ENCODE measurements around the gene BMPR1B. TPM values are rescaled to one million over a fixed set of nuclear protein-coding genes. Genes with fewer than 3 reads are reported as not detected.

BMPR1B gene
- total and polyA plus RNA-seq, 2 of the 4 experiments (the other 2 are of a cell fraction): 0.24 to 0.90 TPM

DNA sequence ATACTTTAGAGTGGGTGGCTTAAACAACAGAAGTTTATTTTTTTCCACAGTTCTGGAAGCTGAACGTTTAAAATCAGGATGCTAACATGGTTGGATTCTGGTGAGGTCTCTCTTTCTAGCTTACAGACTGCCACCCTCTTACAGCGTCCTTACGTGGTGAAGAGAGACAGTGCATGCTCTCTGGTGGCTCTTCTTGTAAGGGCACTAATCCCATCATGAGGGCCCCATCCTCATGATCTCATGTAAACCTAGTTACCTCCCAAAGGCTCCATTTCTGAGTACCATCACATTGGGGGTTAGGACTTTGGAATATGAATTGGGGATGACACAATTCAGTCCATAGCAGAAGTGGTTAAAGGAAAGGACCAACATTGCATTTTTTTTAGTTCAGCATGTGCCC lies 132.8 kb downstream of the BMPR1B start:
- Histone ChIP-seq H3K9me3 (ENCODE audit: control insufficient read depth, insufficient read depth, low read length) (peaks cover 3% of the 10 kb centered on the region), H3K9ac (ENCODE audit: low read depth, low read length) (no peak overlapping the region), H4K91ac (ENCODE audit: insufficient read depth, low read depth, low read length) (no peak overlapping the region), H2AK9ac (replicated peaks; ENCODE audit: low read depth, low read length, poor library complexity) (no peak overlapping the region), H3K4me2 (ENCODE audit: low read depth, low read length) (no peak overlapping the region), H4K20me1 (ENCODE audit: insufficient read depth, low read length) (no peaks in the 10 kb centered on the region), H3K4me1 (ENCODE audit: control insufficient read depth, insufficient read depth, low read length) (peaks cover 2% of the 10 kb centered on the region), H3K14ac (replicated peaks; ENCODE audit: low read depth, low read length) (no peak overlapping the region), H2BK120ac (ENCODE audit: low read depth, low read length) (no peak overlapping the region), H3K23ac (ENCODE audit: low read depth, low read length) (no peak overlapping the region), H4K8ac (ENCODE audit: low read depth in 2 of 2, low read length in 2 of 2) (no peak overlapping the region), H3K27me3 (ENCODE audit: control insufficient read depth, insufficient read depth, low read length) (no peaks in the 10 kb centered on the region), H3K9me1 (ENCODE audit: insufficient read depth, low read length) (no peaks in the 10 kb centered on the region), H3K27ac (ENCODE audit: insufficient read depth, low read length) (no peak overlapping the region), H2BK15ac (ENCODE audit: low read depth, low read length) (no peak overlapping the region), H3K56ac (ENCODE audit: extremely low read depth, insufficient read depth, low read length) (no peak overlapping the region), H3K18ac (ENCODE audit: low read depth, low read length) (no peak overlapping the region; the same call in 1 of the 2 replicates), H3K36me3 (ENCODE audit: control insufficient read depth, insufficient read depth, low read length) (no peaks in the 10 kb centered on the region), H2BK5ac (ENCODE audit: low read depth, low read length, poor library complexity, severe bottlenecking) (no peak overlapping the region), H3K4me3 (ENCODE audit: insufficient read depth, low read depth, low read length) (no peak overlapping the region), H3K79me1 (ENCODE audit: low read depth in 1 of 2, low read length in 2 of 2) (no peaks in the 10 kb centered on the region), H2BK20ac (ENCODE audit: low read depth, low read length) (no peak overlapping the region), H2AFZ (replicated peaks; ENCODE audit: low read length, poor library complexity) (no peak overlapping the region), H3K4ac (ENCODE audit: low read depth, low read length) (no peak overlapping the region), H4K5ac (ENCODE audit: low read depth, low read length) (no peak overlapping the region), H2AK5ac (ENCODE audit: low read depth, low read length) (no peak overlapping the region; the same call in 1 of the 2 replicates)
- TF ChIP-seq SMC3 (IDR thresholded peaks at IDR 0.05; ENCODE audit: low read depth, low read length): no peak
- no peak for TF ChIP-seq POLR2A (IDR thresholded peaks at IDR 0.05; ENCODE audit: low read depth, low read length)
- no CpG with 5 or more reads among the region's 3 CpGs for WGBS, 2 experiments (ENCODE audit: extremely low coverage in 2 of 2, insufficient read length in 1 of 2)
- ChIA-PET CTCF (interaction anchor here (0.9 kb wide), 1 partner anchor 12 kb away, joined by 3 read pairs; no protein-coding TSS in a partner anchor), POLR2A (ENCODE audit: unreplicated experiment) (no interaction called here)
- intact Hi-C loops (cut with micrococcal nuclease): no loop called here
- ATAC-seq (ENCODE audit: low read depth): no peak
- in situ Hi-C loops (cut with MboI; ENCODE audit: low sequenced_read_pairs): no loop called here
- dilution Hi-C loops (cut with HindIII; ENCODE audit: low sequenced_read_pairs, unreplicated experiment): no loop called here
- DNase-seq: no peak
- no TSS peak for BruUV-seq (replicated peaks)

Data from IMR-90 (cell line).